SIG-M5 treated with dmso at 0.1 percent for 504 hours (cell line): ENCODE results near the gene ZC3H8.
A peak's percentile ranks its signal among the peaks of the same experiment; 100 is the strongest.
"Not testable (repeated sequence)": the region's sequence is repeated elsewhere in the genome, so short reads cannot be mapped to it uniquely, and the experiment has no call there.

Source experiments
- DNase-seq: peaks from one replicate; lab custom pipeline; 2025; ENCODE audit not compliant: unreplicated experiment; lab: John Stamatoyannopoulos, UW

Gene ZC3H8

DNA sequence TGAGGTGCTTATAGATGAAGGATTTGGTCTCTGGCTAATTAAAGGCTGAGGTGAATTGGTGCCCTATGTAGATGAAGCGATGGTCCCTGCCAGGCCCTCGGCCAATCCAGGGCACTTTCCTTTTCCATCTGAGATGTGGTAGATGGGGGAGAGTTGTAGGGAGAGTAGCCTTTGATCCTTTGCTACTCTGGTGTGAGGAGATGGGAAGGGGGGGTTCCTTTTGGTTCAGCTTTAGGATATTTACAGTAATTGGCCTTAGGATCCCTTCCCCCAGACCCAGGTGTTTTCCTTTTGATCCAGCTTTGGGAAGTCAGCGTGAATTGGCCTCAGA is 5.4 kb upstream of the ZC3H8 start:
- DNase-seq, result no peak

DNA sequence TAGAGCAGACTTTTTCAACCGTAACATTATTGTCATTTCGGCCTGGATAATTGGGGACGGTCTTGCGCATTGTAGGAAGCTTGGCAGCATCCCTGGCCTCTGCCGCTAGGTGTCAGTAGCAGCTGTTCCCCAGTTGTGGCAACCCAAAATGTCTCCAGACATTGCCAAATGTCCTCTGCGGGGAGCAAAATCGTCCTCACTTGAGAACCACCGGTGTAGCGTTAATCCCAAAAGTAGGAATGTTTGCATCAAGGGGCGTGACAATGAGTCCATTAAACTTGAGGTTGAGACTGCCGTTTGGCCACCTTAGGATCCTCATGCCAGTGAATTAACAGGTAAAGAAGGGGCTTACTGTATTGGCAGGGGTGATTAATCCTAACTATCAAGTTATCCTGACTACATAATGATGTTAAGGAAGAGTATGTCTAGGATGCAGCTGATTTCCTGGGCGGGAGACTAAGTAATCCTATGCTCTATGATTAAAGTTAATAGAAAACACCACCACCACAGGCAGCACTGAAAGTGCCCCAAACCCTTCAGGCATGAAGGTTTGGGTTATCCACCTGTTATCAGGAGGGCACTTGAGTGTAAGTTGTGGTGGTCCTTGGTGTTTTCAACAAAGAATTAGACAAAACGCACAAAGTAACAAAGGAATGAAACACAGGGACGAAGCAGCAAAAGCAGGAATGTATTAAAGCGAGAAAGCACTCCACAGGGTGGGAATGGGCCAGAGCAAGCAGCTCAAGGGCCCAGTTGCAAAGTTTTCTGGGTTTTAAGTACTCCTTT is 4.9 kb upstream of the ZC3H8 start:
- DNase-seq, result peak; percentile 87

DNA sequence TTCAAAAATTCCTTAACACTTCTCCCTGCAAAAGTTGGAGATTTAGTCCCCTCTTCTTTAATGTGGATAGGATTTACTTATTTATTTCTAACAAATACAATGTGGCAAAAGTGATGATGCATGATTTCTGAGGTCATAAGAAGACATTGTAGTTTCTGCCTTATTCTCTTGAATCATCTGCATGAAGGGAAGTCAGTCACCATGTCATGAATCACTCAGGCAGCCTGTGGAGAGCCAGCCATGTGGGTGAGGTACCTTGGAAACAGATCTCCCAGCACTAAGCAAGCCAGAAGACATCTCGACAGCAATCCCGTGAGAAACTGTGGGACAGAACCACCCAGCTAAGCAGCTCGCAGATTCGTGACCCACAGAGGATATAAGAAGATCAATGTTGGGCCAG is 2.7 kb upstream of the ZC3H8 start:
- DNase-seq, result peak; percentile 11

DNA sequence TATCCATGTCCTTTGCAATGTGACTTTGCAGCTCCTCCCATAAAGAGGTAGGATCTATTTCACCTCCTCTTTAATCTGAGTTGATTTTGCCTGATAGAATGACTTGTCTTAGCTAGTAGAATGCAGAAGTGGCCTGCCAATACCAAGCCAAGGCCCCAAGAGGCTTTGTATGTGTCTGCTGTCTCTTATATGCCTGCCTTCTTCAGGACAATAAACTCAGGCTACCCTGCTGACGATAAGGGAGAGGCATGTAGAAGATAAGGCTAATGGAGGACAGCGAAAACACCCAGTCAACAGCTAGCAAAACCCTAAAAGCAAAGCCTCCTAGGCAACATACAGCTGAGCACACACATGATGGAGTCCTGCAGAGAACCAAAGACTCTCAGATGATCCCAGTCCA is 1.8 kb upstream of the ZC3H8 start:
- no peak for DNase-seq

DNA sequence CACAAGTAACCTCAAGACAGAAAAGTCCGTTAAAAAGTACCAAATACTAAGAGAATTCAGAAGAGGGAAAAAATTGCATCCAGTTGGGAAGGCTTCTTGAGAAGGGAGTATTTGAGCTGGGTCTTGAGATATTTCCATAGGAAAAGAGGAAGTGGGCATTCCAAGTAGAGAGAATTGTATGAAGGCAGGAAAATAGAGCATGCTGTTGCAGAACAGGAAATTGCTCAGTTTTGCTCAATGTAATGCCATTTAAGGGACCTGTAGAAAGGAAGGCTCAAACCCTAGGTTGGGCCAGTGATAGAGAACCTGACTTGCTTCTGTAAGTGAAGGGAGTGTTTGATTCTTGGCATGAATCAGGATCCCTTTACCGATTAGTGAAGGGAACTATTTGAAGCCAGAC is 1.0 kb upstream of the ZC3H8 start:
- DNase-seq, result peak; percentile 85

DNA sequence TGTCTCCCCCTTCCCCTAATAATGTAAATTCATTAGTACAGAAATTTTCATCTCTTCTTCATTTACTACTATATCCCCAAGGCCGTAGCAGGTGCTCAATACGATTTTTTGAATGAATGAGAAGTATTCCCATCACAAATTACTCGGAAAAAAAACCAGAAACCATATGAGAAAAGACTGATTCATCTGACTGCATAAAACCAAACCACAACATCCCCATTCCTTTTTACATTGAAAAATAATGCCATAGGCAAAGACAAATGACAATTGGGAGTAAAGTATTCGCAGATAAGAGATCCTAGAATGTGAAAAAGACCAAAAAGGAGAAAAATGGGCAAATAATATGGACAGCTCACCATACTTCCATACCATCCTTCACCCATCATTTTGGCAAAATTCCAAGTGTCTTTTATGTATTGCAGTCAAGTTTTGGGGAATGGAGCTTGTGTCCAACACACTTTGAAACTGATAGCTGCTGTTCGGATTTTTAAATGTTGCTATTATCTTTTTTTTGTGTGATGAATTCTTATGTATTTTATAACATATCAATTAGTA is 1.5 kb downstream of the ZC3H8 start:
- peak; percentile 15 for DNase-seq

DNA sequence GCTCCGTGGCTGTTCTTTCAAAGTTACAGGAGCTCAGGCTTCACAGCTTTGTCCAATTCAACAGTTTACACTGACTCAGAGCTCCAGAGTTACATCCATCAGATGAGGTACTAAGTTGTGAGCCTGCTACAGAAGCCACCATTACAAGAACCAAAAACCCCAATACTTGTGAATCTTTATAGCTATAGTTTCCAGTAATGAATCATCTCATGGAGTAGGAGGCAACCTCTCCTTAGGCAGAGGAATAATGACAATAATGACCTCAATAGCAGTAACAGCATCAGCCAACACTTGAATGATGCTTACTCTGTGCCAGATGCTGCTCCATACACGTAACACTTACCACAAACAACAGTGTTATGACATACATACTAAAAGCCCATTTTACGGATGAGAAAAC is 3.6 kb downstream of the ZC3H8 start:
- no peak for DNase-seq

DNA sequence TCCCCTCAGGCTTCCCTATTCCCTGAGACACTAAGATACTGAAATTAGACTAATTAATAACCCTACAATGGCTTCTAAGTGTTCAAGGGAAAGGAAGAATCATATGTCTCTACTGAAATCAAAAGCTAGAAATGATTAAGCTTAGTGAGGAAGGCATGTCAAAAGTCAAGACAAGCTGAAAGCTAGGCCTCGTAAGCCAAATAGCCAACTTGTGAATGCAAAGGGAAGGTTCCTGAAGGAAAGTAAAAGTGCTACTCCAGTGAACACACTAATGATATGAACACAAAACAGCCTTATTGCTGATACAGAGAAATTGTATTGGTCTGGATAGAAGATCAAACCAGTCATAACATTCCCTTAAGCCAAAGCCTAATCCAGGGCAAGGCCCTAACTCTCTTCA is 10.0 kb downstream of the ZC3H8 start:
- no peak for DNase-seq

DNA sequence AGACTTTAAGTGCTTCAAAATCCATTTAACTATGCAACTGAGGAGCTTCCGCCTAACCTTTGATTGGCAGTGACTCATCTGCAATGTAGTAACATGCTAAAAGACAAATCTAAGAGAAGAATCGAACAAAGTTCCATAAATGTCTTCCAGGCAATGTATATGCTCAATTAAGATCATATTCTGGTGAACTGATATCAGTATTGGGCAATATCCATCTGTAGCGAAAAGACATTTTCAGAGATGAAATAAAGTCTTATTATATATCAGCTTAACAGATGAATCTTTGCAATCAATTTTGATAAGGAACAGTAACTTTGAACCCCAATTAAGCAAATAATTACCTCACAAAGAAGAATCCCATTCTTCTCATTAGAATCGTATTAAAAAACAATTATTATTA is 11.6 kb downstream of the ZC3H8 start:
- no peak for DNase-seq

DNA sequence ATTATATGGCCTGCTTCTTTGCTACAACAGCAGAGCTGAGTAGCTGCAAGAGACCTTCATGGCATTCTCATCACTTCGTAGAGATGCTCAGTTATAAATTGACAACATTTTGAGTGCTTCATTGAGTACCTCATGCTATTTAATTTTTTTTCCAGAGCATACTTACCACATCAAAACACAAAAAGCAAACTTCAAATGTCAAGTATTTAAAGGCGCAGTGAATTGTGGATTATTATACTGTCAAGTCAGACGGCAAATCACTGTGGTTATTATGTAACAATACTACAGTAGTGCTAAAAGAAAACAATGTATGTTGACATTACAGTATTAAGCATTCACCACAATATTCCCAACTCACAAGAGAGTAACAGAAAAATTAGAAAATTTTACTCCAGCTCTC is 12.5 kb downstream of the ZC3H8 start:
- no peak for DNase-seq

DNA sequence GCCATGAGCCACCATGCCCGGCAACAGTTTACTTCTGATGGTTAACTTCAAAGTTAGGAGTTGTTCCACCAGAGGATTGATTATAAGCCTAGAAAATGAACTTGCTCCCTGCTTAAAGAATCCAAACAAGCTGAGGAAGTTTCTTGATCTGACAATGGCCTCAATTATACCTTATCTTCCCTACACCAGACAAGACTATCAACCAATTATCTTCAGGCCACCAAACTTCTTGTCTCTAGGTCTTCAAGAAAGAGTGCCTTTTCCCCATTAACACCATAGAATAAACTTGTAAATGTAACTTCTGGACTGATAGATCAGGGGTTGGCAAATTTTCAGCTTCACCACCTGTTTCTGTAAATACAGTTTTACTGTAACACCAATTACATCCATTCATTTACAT is 15.0 kb downstream of the ZC3H8 start:
- DNase-seq, result no peak

DNA sequence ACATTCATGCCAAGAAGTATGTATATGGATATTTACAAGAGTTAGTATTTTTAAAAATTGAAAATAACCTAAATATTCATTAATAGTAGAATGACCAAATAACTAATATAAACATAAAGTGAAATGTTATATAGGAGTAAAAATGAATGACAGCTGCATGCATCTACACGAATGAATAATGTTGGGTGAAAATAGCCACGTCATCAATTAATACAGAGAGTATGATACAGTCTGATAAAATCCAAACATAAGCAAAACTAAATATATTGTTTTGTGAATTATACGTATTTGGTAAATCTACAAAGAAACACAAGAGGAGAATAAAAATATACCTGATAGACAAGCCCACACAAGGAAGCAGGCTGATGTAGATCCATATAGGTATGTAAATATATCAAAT is 24.5 kb downstream of the ZC3H8 start:
- no peak for DNase-seq

DNA sequence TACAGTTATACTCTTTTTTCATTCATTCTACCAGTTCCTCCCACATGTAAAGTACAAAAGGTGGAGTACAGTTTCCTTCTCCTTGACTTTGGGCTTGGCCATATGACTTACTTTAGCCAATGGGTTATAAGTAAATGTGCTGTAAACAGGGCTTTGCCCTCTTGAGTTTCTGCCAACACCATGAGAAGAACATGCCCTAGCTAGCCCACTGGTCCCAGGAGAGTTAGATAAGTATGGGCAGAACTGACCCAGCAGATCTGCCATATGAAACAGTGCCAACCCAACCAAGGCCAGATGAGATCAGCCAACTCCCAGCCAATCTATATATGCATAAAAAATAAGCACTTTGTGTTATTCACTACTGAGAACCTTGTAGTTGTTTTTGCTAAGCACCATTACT is 25.5 kb downstream of the ZC3H8 start:
- no peak for DNase-seq

DNA sequence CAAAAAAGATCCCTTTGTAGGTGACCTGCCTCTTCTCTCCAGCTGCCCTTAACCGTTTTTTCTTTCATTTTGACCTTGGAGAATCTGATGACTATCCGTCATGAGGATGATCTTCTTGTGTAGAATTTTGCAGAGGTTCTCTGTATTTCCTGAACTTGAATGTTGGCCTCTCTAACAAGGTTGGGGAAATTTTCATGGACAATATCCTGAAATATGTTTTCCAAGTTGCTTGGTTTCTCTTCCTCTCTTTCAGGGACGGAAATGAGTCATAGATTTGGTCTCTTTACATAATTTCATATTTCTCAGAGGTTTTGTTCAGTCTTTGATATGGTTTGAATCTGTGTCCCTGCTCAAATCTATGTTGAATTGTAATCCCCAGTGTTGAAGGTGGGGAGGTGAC is 34.0 kb downstream of the ZC3H8 start:
- no peak for DNase-seq

DNA sequence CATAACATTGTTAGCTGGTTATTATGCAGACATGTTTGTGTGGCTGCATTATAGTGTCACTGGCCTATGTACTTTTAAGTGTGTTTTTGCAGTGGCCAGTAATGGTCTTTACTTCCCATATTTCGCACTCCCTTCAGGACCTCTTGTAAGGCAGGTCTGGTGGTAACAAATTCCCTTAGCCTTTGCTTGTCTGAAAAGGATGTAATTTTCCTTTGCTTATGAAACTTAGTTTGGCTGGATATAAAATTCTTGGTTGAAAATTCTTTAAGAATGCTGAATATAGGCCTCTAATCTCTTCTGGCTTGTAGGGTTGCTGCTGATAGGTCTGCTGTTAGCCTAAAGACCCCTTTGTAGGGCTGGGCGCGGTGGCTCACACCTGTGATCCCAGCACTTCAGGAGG is 34.7 kb downstream of the ZC3H8 start:
- DNase-seq, result no peak

DNA sequence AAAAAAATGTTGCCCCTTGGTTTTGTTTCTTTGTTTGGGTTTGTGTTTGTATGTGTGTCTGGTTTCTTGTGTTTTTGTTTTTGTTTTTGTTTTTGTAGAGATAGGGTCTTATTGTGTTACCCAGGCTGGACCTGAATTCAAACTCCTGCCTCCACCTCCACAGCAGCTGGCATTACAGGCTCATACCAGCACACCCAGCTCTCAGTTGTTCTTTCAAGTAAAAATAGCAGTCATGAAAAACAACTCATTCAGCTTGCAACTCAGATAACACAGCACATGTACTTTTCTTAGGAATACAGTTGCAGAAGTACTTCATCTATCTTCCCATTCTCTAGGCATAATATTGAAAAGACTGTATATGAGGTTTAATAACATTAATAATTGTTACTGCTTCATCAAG is 37.0 kb downstream of the ZC3H8 start:
- no peak for DNase-seq

DNA sequence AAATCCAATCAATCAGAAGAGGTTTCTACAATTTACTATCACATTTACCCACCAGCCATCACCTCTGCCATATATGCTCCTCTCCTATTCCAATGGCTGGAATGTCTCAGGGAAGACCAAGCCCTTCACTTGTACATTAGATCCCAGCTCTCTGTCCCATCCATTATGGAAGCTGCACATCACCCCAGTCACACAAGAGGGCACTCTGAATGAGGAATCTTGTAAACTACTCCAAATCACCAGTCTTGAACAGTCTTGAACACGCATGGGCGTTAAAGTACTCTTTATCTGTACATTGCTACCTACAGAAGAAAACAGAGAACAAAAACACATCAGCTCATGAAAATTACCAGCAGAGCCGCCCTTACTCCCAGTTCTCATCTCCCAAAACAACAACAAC is 38.7 kb downstream of the ZC3H8 start:
- no peak for DNase-seq

DNA sequence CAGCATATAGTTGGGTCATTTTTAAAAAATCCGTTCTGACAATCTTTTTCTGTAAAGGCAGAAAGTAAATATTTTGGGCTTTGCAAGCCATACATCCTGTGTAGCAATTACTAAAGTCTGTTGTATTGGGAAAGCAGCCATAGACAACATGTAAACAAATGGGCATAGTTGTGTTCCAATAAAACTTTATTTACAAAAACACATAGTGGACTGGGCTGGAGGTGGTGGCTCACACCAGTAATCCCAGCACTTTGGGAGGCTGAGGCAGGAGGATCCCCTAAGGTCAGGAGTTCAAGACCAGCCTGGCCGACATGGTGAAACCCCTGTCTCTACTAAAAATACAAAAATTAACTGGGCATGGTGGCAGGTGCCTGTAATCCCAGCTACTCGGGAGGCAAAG is 46.9 kb downstream of the ZC3H8 start:
- DNase-seq, result not testable (repeated sequence)

DNA sequence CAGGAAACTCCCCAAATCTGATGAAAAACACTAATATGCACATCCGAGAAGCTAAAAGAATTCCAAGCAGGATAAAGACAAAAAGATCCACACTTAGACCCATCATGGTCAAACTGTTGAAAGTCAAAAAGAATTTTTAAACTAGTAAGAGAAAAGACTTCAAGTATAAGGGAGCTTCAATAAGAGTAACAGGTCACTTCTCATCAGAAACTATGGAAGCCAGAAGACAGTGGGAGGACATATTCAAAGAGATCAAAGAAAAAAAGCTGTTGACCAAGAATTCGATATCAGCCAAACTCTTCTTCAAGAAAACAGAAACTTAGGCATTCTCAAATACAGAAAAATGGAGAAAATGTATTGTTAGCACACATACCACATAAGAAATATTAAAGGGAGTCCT is 50.4 kb downstream of the ZC3H8 start:
- DNase-seq, result no peak

DNA sequence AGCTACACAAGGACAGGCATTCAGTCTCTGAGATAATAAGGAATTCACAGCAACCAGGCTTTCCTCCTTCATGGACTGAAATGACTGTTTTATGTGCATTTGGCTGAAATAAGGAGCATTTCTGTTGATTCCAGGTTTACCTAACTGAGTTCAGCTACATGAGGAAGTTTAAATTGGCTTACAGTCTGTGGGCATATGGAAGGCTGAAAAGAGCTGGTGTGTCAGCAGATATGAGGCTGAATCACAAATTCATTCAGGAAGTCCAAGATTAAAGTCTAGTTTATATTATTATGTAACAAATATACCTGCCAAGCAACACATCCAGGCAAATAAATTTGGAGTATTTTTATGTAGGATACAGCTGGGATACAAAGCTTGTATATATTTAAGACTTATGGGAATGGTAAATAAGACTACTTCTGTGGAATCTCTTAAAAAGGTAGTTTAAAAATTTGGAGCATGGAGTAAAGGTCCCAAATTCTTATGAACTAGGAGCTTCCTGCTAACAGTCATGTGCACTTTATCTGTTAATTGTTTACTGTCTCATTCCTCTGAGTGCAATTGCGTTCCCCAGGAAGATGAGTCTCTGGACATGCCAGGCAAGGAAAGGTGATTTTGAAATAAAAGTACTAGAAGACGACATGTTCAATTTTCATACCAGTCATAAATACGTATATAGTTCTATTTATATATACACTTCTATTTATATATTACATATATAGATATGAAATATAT is 53.0 kb downstream of the ZC3H8 start:
- DNase-seq, result no peak

DNA sequence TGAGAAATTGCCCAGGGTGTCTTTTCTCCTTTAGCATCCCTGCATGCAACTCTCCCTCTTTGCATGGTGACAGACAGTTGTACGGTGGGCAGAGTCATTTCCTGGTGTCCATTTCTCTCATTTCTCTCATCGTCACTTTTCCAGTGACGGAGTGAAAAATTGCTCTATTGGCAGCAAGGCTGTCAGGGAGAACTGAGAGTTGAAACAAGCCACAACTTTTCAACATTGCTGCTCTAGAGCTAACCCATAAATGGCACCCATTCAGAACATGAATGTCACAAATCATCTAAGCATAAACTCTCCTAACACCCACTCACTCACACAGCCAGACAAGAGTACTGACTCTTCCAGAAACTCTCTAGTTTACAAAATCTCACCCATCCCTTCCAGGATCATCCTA is 55.7 kb downstream of the ZC3H8 start:
- no peak for DNase-seq

DNA sequence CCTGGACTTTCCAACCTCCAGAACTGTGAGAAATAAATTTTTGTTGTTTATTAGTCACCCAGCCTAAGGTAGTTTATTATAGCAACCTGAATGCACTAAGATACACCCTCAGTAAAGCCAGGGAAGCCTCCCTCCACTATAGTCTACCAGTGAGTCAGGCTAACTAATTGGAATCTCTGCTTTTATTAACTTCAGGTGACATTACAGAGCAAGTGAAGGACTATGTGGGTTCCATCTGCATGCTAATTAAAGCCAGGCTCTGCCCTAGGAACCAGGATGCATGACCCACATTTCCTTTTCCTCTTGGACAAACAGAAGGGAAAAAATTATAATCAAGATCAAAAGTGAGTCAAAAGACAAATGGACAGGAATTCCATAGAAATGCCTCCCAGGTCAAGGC is 56.1 kb downstream of the ZC3H8 start:
- no peak for DNase-seq

DNA sequence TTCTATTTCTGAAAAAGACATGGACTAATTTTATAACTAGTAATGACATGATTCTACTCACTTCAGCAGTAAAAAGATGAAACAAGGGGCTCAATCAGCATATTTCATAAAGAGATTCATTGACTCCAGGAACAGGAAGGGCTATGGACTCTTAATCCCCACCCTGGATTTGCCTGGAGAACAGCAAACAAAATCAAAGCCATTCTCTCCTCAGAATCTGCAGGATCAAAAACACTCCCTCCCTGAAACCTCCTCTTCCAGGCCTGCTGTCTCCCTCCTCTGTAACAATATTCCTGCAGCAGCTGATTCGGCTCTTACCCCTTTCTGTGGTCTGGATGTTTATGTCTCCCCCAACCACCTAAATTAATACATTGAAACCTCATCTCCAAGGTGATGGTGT is 57.0 kb downstream of the ZC3H8 start:
- DNase-seq, result no peak
